ENCODE results near the gene CIB4. TPM values are rescaled to one million over a fixed set of nuclear protein-coding genes. Genes with fewer than 3 reads are reported as not detected.

Gene CIB4
- total and polyA plus RNA-seq, 2 of the 4 experiments (the other 2 are of a cell fraction), result not detected

GRCh38 chr2:26678035-26678434, 36.9 kb upstream of the CIB4 start:
- H3K4me2 ChIP-seq (ENCODE audit: low read depth, low read length), result no peak overlapping the region
- H3K18ac ChIP-seq (ENCODE audit: low read depth, low read length), result no peak overlapping the region
- no peak overlapping the region for H2BK15ac ChIP-seq (ENCODE audit: low read depth, low read length)
- in situ Hi-C loops (cut with MboI; ENCODE audit: low sequenced_read_pairs), result no loop called here
- H3K9me1 ChIP-seq (ENCODE audit: insufficient read depth, low read length), result no peaks in the 10 kb centered on the region
- no peaks in the 10 kb centered on the region for H4K20me1 ChIP-seq (ENCODE audit: insufficient read depth, low read length)
- H3K4ac ChIP-seq (ENCODE audit: low read depth, low read length), result no peak overlapping the region
- ChIA-PET POLR2A (ENCODE audit: unreplicated experiment) (no interaction called here), CTCF (interaction anchor here (0.6 to 0.7 kb wide), 2 partner anchors 23 to 362 kb away, joined by 3 read pairs; no protein-coding TSS in a partner anchor)
- no peak overlapping the region for H2BK20ac ChIP-seq (ENCODE audit: low read depth, low read length)
- no peak overlapping the region for H2BK120ac ChIP-seq (ENCODE audit: low read depth, low read length)
- H3K36me3 ChIP-seq (ENCODE audit: control insufficient read depth, insufficient read depth, low read length), result no peaks in the 10 kb centered on the region
- dilution Hi-C loops (cut with HindIII; ENCODE audit: low sequenced_read_pairs, unreplicated experiment), result no loop called here
- no CpG with 5 or more reads among the region's 4 CpGs for WGBS, 2 experiments (ENCODE audit: extremely low coverage in 2 of 2, insufficient read length in 1 of 2)
- no peak for DNase-seq
- H3K14ac ChIP-seq (replicated peaks; ENCODE audit: low read depth, low read length), result no peak overlapping the region
- H2BK5ac ChIP-seq (ENCODE audit: low read depth, low read length, poor library complexity, severe bottlenecking), result no peak overlapping the region
- H2AK5ac ChIP-seq (ENCODE audit: low read depth, low read length), result no peak overlapping the region
- H3K27ac ChIP-seq (ENCODE audit: insufficient read depth, low read length), result no peak overlapping the region
- intact Hi-C loops (cut with micrococcal nuclease), result no loop called here
- no peak overlapping the region for H2AK9ac ChIP-seq (replicated peaks; ENCODE audit: low read depth, low read length, poor library complexity)
- ATAC-seq (ENCODE audit: low read depth), result no peak
- H3K9ac ChIP-seq (ENCODE audit: low read depth, low read length), result no peak overlapping the region
- no peak overlapping the region for H3K4me3 ChIP-seq (ENCODE audit: insufficient read depth, low read depth, low read length)
- no peak overlapping the region for H3K56ac ChIP-seq (ENCODE audit: extremely low read depth, insufficient read depth, low read length)
- no peak overlapping the region for H4K5ac ChIP-seq (ENCODE audit: low read depth, low read length)
- no peak overlapping the region for H4K8ac ChIP-seq (ENCODE audit: low read depth in 2 of 2, low read length in 2 of 2)
- peaks cover 4% of the 10 kb centered on the region; the same call in 1 of the 2 replicates for H3K9me3 ChIP-seq (ENCODE audit: control insufficient read depth, insufficient read depth, low read length)
- no peak for TF ChIP-seq BHLHE40 (IDR thresholded peaks at IDR 0.05; ENCODE audit: low read depth, low read length)
- TF ChIP-seq CTCF (conservative IDR thresholded peaks at IDR 0.05; ENCODE audit: low read depth, low read length), result no peak
- no peak for TF ChIP-seq ELK1 (IDR thresholded peaks at IDR 0.05; ENCODE audit: borderline replicate concordance, low read depth, low read length)
- TF ChIP-seq SMC3 (IDR thresholded peaks at IDR 0.05; ENCODE audit: low read depth, low read length), result no peak
- no peak for TF ChIP-seq RFX5 (IDR thresholded peaks at IDR 0.05; ENCODE audit: low read depth, low read length)
- TF ChIP-seq MAFK (IDR thresholded peaks at IDR 0.05; ENCODE audit: low read depth, low read length), result no peak
- TF ChIP-seq RAD21 (IDR thresholded peaks at IDR 0.05; ENCODE audit: low read length), result no peak
- TF ChIP-seq MAZ (IDR thresholded peaks at IDR 0.05; ENCODE audit: borderline replicate concordance, low read depth, low read length), result no peak
- TF ChIP-seq USF2 (IDR thresholded peaks at IDR 0.05; ENCODE audit: low read depth, low read length), result no peak
- no peak for TF ChIP-seq MXI1 (IDR thresholded peaks at IDR 0.05; ENCODE audit: borderline replicate concordance, low read depth, low read length)
- no peak for TF ChIP-seq POLR2A (IDR thresholded peaks at IDR 0.05; ENCODE audit: low read depth, low read length)
- TF ChIP-seq FOS (IDR thresholded peaks at IDR 0.05; ENCODE audit: low read depth, low read length), result no peak
- TF ChIP-seq RCOR1 (IDR thresholded peaks at IDR 0.05; ENCODE audit: insufficient replicate concordance, low read length), result no peak
- TF ChIP-seq CEBPB (IDR thresholded peaks at IDR 0.05; ENCODE audit: low read depth, low read length), result no peak
- no peak for TF ChIP-seq CHD1 (IDR thresholded peaks at IDR 0.05; ENCODE audit: low read depth, low read length)
- no peak for TF ChIP-seq NFE2L2 (IDR thresholded peaks at IDR 0.05; ENCODE audit: low read depth, low read length)
- no peak overlapping the region for H4K91ac ChIP-seq (ENCODE audit: insufficient read depth, low read depth, low read length)
- no peaks in the 10 kb centered on the region for H3K4me1 ChIP-seq (ENCODE audit: control insufficient read depth, insufficient read depth, low read length)
- H3K27me3 ChIP-seq (ENCODE audit: control insufficient read depth, insufficient read depth, low read length), result peaks cover 55% of the 10 kb centered on the region
- H3K79me1 ChIP-seq (ENCODE audit: low read depth in 1 of 2, low read length in 2 of 2), result no peaks in the 10 kb centered on the region
- H3K23ac ChIP-seq (ENCODE audit: low read depth, low read length), result no peak overlapping the region
- no TSS peak for BruUV-seq (replicated peaks)
- no peak overlapping the region for H2AFZ ChIP-seq (replicated peaks; ENCODE audit: low read length, poor library complexity)

Measured in IMR-90 (cell line).